Activated T-cell treated with anti-CD3 and anti-CD28 coated beads, Interleukin-2, amount 50 U/mL, for 24 hours (primary cell): Measurements from ENCODE around the gene CACNA1S.

Source experiments
- DNase-seq: peaks from one replicate; pipeline ENCODE4 v3.0.0-alpha.2; 2020
- H3K27ac Mint-ChIP-seq: 2 replicates; pipeline ENCODE4 v1.8.0; 2020; ENCODE audit warnings: mild to moderate bottlenecking, mixed read lengths
- H3K27me3 Mint-ChIP-seq: 2 replicates; pipeline ENCODE4 v1.8.0; 2020; ENCODE audit warnings: mixed read lengths
- H3K36me3 Mint-ChIP-seq: 2 replicates; pipeline ENCODE4 v1.8.0; 2020; ENCODE audit warnings: low read depth, mixed read lengths
- H3K4me1 Mint-ChIP-seq: 2 replicates; pipeline ENCODE4 v1.8.0; 2020; ENCODE audit warnings: low read depth, mixed read lengths
- H3K4me3 Mint-ChIP-seq: 2 replicates; pipeline ENCODE4 v1.8.0; 2020; ENCODE audit warnings: mild to moderate bottlenecking, moderate library complexity, mixed read lengths
- H3K9me3 Mint-ChIP-seq: 2 replicates; pipeline ENCODE4 v1.8.0; 2020; ENCODE audit warnings: mixed read lengths

Gene CACNA1S

GRCh38 chr1:201080135-201080534 lies 32.1 kb downstream of the CACNA1S start:
- Mint-ChIP-seq H3K4me3 (no peak overlapping the region), H3K27me3 (no peaks in the 10 kb centered on the region)

GRCh38 chr1:201077736-201078135 lies 34.5 kb downstream of the CACNA1S start:
- Mint-ChIP-seq H3K27me3 (no peaks in the 10 kb centered on the region), H3K27ac (no peak overlapping the region), H3K9me3 (no peaks in the 10 kb centered on the region), H3K4me1 (no peaks in the 10 kb centered on the region), H3K4me3 (no peak overlapping the region), H3K36me3 (no peaks in the 10 kb centered on the region)
- no peak for DNase-seq

More at GRCh38 chr1:201080135-201080534, 32.1 kb downstream of the CACNA1S start:
- no peaks in the 10 kb centered on the region for H3K9me3 Mint-ChIP-seq
- no peak overlapping the region for H3K27ac Mint-ChIP-seq
- no peaks in the 10 kb centered on the region for H3K4me1 Mint-ChIP-seq
- no peaks in the 10 kb centered on the region for H3K36me3 Mint-ChIP-seq
- no peak for DNase-seq

GRCh38 chr1:201077116-201077515 lies 35.1 kb downstream of the CACNA1S start:
- H3K9me3 Mint-ChIP-seq = no peaks in the 10 kb centered on the region
- H3K4me3 Mint-ChIP-seq = no peak overlapping the region
- no peaks in the 10 kb centered on the region for H3K4me1 Mint-ChIP-seq
- no peaks in the 10 kb centered on the region for H3K36me3 Mint-ChIP-seq
- H3K27me3 Mint-ChIP-seq = no peaks in the 10 kb centered on the region
- no peak for DNase-seq
- H3K27ac Mint-ChIP-seq = no peak overlapping the region

GRCh38 chr1:201076092-201076491 lies 36.1 kb downstream of the CACNA1S start:
- Mint-ChIP-seq H3K4me3 (no peak overlapping the region), H3K27me3 (no peaks in the 10 kb centered on the region), H3K36me3 (no peaks in the 10 kb centered on the region), H3K4me1 (no peaks in the 10 kb centered on the region), H3K9me3 (no peaks in the 10 kb centered on the region), H3K27ac (no peak overlapping the region)
- DNase-seq = no peak

- Mint-ChIP-seq H3K9me3 (no peaks in the 10 kb centered on the region), H3K27ac (no peak overlapping the region), H3K27me3 (peaks cover 4% of the 10 kb centered on the region), H3K4me1 (no peaks in the 10 kb centered on the region), H3K4me3 (no peak overlapping the region), H3K36me3 (no peaks in the 10 kb centered on the region)
- no peak for DNase-seq
Measured at GRCh38 chr1:201074018-201074417, 38.2 kb downstream of the CACNA1S start.

GRCh38 chr1:201072922-201073321 lies 39.3 kb downstream of the CACNA1S start:
- H3K27ac Mint-ChIP-seq = no peak overlapping the region
- H3K27me3 Mint-ChIP-seq = peaks cover 5% of the 10 kb centered on the region
- H3K36me3 Mint-ChIP-seq = no peaks in the 10 kb centered on the region
- no peak overlapping the region for H3K4me3 Mint-ChIP-seq
- DNase-seq = no peak
- H3K9me3 Mint-ChIP-seq = no peaks in the 10 kb centered on the region
- H3K4me1 Mint-ChIP-seq = no peaks in the 10 kb centered on the region

- DNase-seq = no peak
- H3K27me3 Mint-ChIP-seq = peaks cover 5% of the 10 kb centered on the region
- H3K36me3 Mint-ChIP-seq = no peaks in the 10 kb centered on the region
- no peaks in the 10 kb centered on the region for H3K9me3 Mint-ChIP-seq
- H3K4me3 Mint-ChIP-seq = no peak overlapping the region
- H3K4me1 Mint-ChIP-seq = no peaks in the 10 kb centered on the region
- H3K27ac Mint-ChIP-seq = no peak overlapping the region
Measured at GRCh38 chr1:201072149-201072548, 40.1 kb downstream of the CACNA1S start.

- no peaks in the 10 kb centered on the region for H3K9me3 Mint-ChIP-seq
- H3K36me3 Mint-ChIP-seq = no peaks in the 10 kb centered on the region
- peaks cover 10% of the 10 kb centered on the region for H3K27me3 Mint-ChIP-seq
- no peak overlapping the region for H3K27ac Mint-ChIP-seq
- no peak overlapping the region for H3K4me3 Mint-ChIP-seq
- H3K4me1 Mint-ChIP-seq = no peaks in the 10 kb centered on the region
- DNase-seq = no peak
Measured at GRCh38 chr1:201069636-201070035, 42.6 kb downstream of the CACNA1S start.

- no peaks in the 10 kb centered on the region for H3K9me3 Mint-ChIP-seq
- no peaks in the 10 kb centered on the region for H3K4me1 Mint-ChIP-seq
- H3K36me3 Mint-ChIP-seq = no peaks in the 10 kb centered on the region
- no peak overlapping the region for H3K4me3 Mint-ChIP-seq
- no peak for DNase-seq
- H3K27ac Mint-ChIP-seq = no peak overlapping the region
- H3K27me3 Mint-ChIP-seq = peaks cover 10% of the 10 kb centered on the region
Measured at GRCh38 chr1:201068976-201069375, 43.2 kb downstream of the CACNA1S start.

- H3K4me3 Mint-ChIP-seq = no peak overlapping the region
- H3K27ac Mint-ChIP-seq = no peak overlapping the region
- H3K27me3 Mint-ChIP-seq = peaks cover 10% of the 10 kb centered on the region
Measured at GRCh38 chr1:201066986-201067385, 45.2 kb downstream of the CACNA1S start.

GRCh38 chr1:201065686-201066085 lies 46.5 kb downstream of the CACNA1S start:
- Mint-ChIP-seq H3K36me3 (no peaks in the 10 kb centered on the region), H3K4me3 (no peak overlapping the region), H3K27ac (no peak overlapping the region), H3K9me3 (no peaks in the 10 kb centered on the region), H3K27me3 (peaks cover 10% of the 10 kb centered on the region), H3K4me1 (no peaks in the 10 kb centered on the region)
- DNase-seq = no peak

More at GRCh38 chr1:201066986-201067385, 45.2 kb downstream of the CACNA1S start:
- Mint-ChIP-seq H3K36me3 (no peaks in the 10 kb centered on the region), H3K4me1 (no peaks in the 10 kb centered on the region), H3K9me3 (no peaks in the 10 kb centered on the region)
- no peak for DNase-seq

- Mint-ChIP-seq H3K9me3 (no peaks in the 10 kb centered on the region), H3K4me3 (no peak overlapping the region), H3K27me3 (peaks cover 10% of the 10 kb centered on the region), H3K4me1 (no peaks in the 10 kb centered on the region), H3K36me3 (no peaks in the 10 kb centered on the region), H3K27ac (no peak overlapping the region)
- DNase-seq = no peak
Measured at GRCh38 chr1:201064806-201065205, 47.4 kb downstream of the CACNA1S start.

GRCh38 chr1:201063145-201063544 lies 49.1 kb downstream of the CACNA1S start:
- no peaks in the 10 kb centered on the region for H3K36me3 Mint-ChIP-seq
- peaks cover 4% of the 10 kb centered on the region for H3K27me3 Mint-ChIP-seq
- no peaks in the 10 kb centered on the region for H3K9me3 Mint-ChIP-seq
- H3K4me3 Mint-ChIP-seq = no peak overlapping the region
- no peak overlapping the region for H3K27ac Mint-ChIP-seq
- H3K4me1 Mint-ChIP-seq = peaks cover 1% of the 10 kb centered on the region
- no peak for DNase-seq

GRCh38 chr1:201062511-201063091 lies 49.6 kb downstream of the CACNA1S start:
- DNase-seq = no peak
- H3K4me3 Mint-ChIP-seq = no peak overlapping the region
- no peaks in the 10 kb centered on the region for H3K36me3 Mint-ChIP-seq
- no peaks in the 10 kb centered on the region for H3K9me3 Mint-ChIP-seq
- peaks cover 6% of the 10 kb centered on the region for H3K4me1 Mint-ChIP-seq
- no peak overlapping the region for H3K27ac Mint-ChIP-seq
- peaks cover 4% of the 10 kb centered on the region for H3K27me3 Mint-ChIP-seq

- DNase-seq = no peak
- peaks cover 13% of the 10 kb centered on the region for H3K4me1 Mint-ChIP-seq
- no peaks in the 10 kb centered on the region for H3K36me3 Mint-ChIP-seq
- H3K4me3 Mint-ChIP-seq = no peak overlapping the region
- no peak overlapping the region for H3K27ac Mint-ChIP-seq
- peaks cover 4% of the 10 kb centered on the region for H3K27me3 Mint-ChIP-seq
- no peaks in the 10 kb centered on the region for H3K9me3 Mint-ChIP-seq
Measured at GRCh38 chr1:201061886-201062285, 50.3 kb downstream of the CACNA1S start.

- Mint-ChIP-seq H3K36me3 (no peaks in the 10 kb centered on the region), H3K4me1 (peaks cover 17% of the 10 kb centered on the region), H3K9me3 (no peaks in the 10 kb centered on the region), H3K4me3 (no peak overlapping the region), H3K27ac (no peak overlapping the region), H3K27me3 (no peaks in the 10 kb centered on the region)
- DNase-seq = no peak
Measured at GRCh38 chr1:201061049-201061448, 51.2 kb downstream of the CACNA1S start.
